PC-9 (cell line): Measurements from ENCODE around the gene TOPBP1. TPM values are rescaled to one million over a fixed set of nuclear protein-coding genes. Genes with fewer than 3 reads are reported as not detected.

ENCODE experiments used
- BruUV-seq: library from RNA; stranded (reverse); fragments of 400-500 nt; replicated peaks from 2 replicates; lab custom pipeline; 2021; lab: Mats Ljungman, UMichigan
- CTCF ChIA-PET: fragments of 300-600 bp; sonication (Branson Sonifier 250); formaldehyde crosslinking; loops from one replicate; lab custom pipeline; 2022; ENCODE audit warnings: antibody characterized with exemption; lab: Charles Lee
- POLR2A ChIA-PET: fragments of 300-600 bp; sonication (Branson Sonifier 250); formaldehyde crosslinking; loops from one replicate; lab custom pipeline; 2022; ENCODE audit warnings: antibody characterized with exemption; ENCODE audit not compliant: unreplicated experiment; lab: Charles Lee
- DNase-seq, 2 experiments: peaks; one replicate each; pipeline versions ENCODE4 v3.0.0 to v3.0.0-alpha.2; 2015 to 2022; ENCODE audit warnings: mixed read lengths in 1 of 2
- H2AFZ ChIP-seq: fragments of 200-600 bp; sonication (generic); 2 replicates; pipeline ENCODE4 v1.8.1; 2017; ENCODE audit warnings: antibody characterized with exemption
- H3F3A ChIP-seq: fragments of 200-600 bp; sonication (generic); 2 replicates; pipeline ENCODE4 v1.8.1; 2017; ENCODE audit warnings: antibody characterized with exemption, mild to moderate bottlenecking, low read depth; ENCODE audit not compliant: insufficient read depth
- H3K27ac ChIP-seq: fragments of 200-600 bp; sonication (generic); 2 replicates; pipeline ENCODE4 v1.6.1; 2016; ENCODE audit warnings: mixed run types
- H3K27me3 ChIP-seq: fragments of 200-600 bp; sonication (generic); 2 replicates; pipeline ENCODE4 v1.6.1; 2016; ENCODE audit warnings: low read depth, mixed run types; ENCODE audit not compliant: insufficient read depth
- H3K36me3 ChIP-seq: fragments of 200-600 bp; sonication (generic); 2 replicates; pipeline ENCODE4 v1.6.1; 2016; ENCODE audit warnings: low read depth, mixed run types
- H3K4me1 ChIP-seq: fragments of 200-600 bp; sonication (generic); replicated peaks from 2 replicates; pipeline ENCODE4 v1.6.1; 2016; ENCODE audit warnings: mixed run types; ENCODE audit not compliant: insufficient read depth
- H3K4me2 ChIP-seq: fragments of 200-600 bp; sonication (generic); 2 replicates; pipeline ENCODE4 v1.6.1; 2017; ENCODE audit warnings: mixed run types
- H3K4me3 ChIP-seq: fragments of 200-600 bp; sonication (generic); 2 replicates; pipeline ENCODE4 v1.6.1; 2016; ENCODE audit warnings: mixed run types
- H3K79me2 ChIP-seq: fragments of 200-600 bp; sonication (generic); 2 replicates; pipeline ENCODE4 v1.6.1; 2017; ENCODE audit warnings: low read depth, mixed run types
- H3K9me2 ChIP-seq: fragments of 200-600 bp; sonication (generic); 2 replicates; pipeline ENCODE4 v1.8.1; 2017; ENCODE audit warnings: mild to moderate bottlenecking; ENCODE audit not compliant: insufficient read depth
- H3K9me3 ChIP-seq: fragments of 200-600 bp; sonication (generic); 2 replicates; pipeline ENCODE4 v1.8.1; 2016; ENCODE audit warnings: low read depth; ENCODE audit not compliant: insufficient read depth
- H4K20me1 ChIP-seq: fragments of 200-600 bp; sonication (generic); 2 replicates; pipeline ENCODE4 v1.8.1; 2017; ENCODE audit not compliant: insufficient read depth
- EZH2 ChIP-seq: fragments of 200-600 bp; sonication (generic); IDR thresholded peaks from 2 replicates; pipeline ENCODE4 v1.8.0; 2017; ENCODE audit warnings: antibody characterized with exemption, low read depth
- intact Hi-C: fragments of 100-400 bp; cut with micrococcal nuclease; formaldehyde crosslinking; loops from one replicate; pipeline ENCODE4 v1.10.0; 2022; ENCODE audit not compliant: unreplicated experiment
- total RNA-seq: library from RNA; stranded (reverse); gene quantifications from 2 replicates; pipeline ENCODE4 v1.2.3, GENCODE V29; 2021
- TF ChIP-seq, protein P1 (sequence below): fragments of 200-600 bp; sonication (generic); conservative IDR thresholded peaks from 2 replicates; pipeline ENCODE4 v1.6.1; 2017; ENCODE audit warnings: mixed run types, antibody characterized with exemption, mild to moderate bottlenecking, moderate library complexity

The TOPBP1 gene
- total RNA-seq, 1 experiment from 2014 or later = 52.2 TPM

- POLR2A ChIA-PET = no interaction called here
- CTCF ChIA-PET = no interaction called here
- intact Hi-C loops = no loop called here
- Histone ChIP-seq H3K9me3 (no peaks in the 10 kb centered on the region), H4K20me1 (no peaks in the 10 kb centered on the region), H3F3A (no peaks in the 10 kb centered on the region), H3K27ac (no peak overlapping the region), H3K4me2 (no peak overlapping the region), H3K27me3 (peaks cover 11% of the 10 kb centered on the region), H3K4me1 (no peaks in the 10 kb centered on the region), H2AFZ (no peak overlapping the region), H3K4me3 (no peak overlapping the region), H3K9me2 (no peaks in the 10 kb centered on the region), H3K36me3 (no peaks in the 10 kb centered on the region), H3K79me2 (no peaks in the 10 kb centered on the region)
- no TSS peak for BruUV-seq
- TF ChIP-seq, protein P1, sequence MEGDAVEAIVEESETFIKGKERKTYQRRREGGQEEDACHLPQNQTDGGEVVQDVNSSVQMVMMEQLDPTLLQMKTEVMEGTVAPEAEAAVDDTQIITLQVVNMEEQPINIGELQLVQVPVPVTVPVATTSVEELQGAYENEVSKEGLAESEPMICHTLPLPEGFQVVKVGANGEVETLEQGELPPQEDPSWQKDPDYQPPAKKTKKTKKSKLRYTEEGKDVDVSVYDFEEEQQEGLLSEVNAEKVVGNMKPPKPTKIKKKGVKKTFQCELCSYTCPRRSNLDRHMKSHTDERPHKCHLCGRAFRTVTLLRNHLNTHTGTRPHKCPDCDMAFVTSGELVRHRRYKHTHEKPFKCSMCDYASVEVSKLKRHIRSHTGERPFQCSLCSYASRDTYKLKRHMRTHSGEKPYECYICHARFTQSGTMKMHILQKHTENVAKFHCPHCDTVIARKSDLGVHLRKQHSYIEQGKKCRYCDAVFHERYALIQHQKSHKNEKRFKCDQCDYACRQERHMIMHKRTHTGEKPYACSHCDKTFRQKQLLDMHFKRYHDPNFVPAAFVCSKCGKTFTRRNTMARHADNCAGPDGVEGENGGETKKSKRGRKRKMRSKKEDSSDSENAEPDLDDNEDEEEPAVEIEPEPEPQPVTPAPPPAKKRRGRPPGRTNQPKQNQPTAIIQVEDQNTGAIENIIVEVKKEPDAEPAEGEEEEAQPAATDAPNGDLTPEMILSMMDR = no peak
- no peak for TF ChIP-seq EZH2
- DNase-seq = no peak
These were observed 38.6 kb upstream of the TOPBP1 start for GRCh38 chr3:133700351-133700750.

DNA sequence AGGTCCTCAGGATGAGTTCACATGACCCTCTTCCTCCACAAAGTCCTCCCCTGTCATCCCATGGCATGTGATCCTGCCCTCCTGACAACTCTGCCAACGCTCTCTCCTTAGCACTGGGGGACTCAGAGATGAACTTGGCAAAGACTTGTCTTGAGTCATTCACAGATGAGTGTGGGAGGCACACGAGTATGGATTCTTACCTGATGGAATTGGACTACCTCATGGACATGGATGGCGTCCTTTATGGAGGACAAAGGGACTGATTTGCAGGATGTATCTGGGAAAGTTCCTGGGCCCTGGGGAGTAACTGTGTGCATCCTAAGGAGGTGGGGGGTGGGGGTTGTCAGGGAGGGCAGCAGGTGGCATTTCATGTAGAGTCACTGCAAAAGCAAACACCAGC, 38.2 kb upstream of the TOPBP1 start:
- TF ChIP-seq EZH2 = no peak
- TF ChIP-seq, protein P1 = no peak
- Histone ChIP-seq H3K4me2 (no peak overlapping the region), H3K27me3 (peaks cover 11% of the 10 kb centered on the region), H4K20me1 (no peaks in the 10 kb centered on the region), H3F3A (no peaks in the 10 kb centered on the region), H3K27ac (no peak overlapping the region), H3K79me2 (no peaks in the 10 kb centered on the region), H3K4me1 (no peaks in the 10 kb centered on the region), H2AFZ (no peak overlapping the region), H3K9me2 (no peaks in the 10 kb centered on the region), H3K4me3 (no peak overlapping the region), H3K36me3 (no peaks in the 10 kb centered on the region), H3K9me3 (no peaks in the 10 kb centered on the region)
- DNase-seq = no peak
- ChIA-PET POLR2A (no interaction called here), CTCF (no interaction called here)
- no TSS peak for BruUV-seq
- intact Hi-C loops = no loop called here

- H3K36me3 ChIP-seq = no peaks in the 10 kb centered on the region
- H4K20me1 ChIP-seq = no peaks in the 10 kb centered on the region
- H3K79me2 ChIP-seq = no peaks in the 10 kb centered on the region
- no peak overlapping the region for H3K4me2 ChIP-seq
- CTCF ChIA-PET = no interaction called here
- H3K9me2 ChIP-seq = no peaks in the 10 kb centered on the region
- no peak overlapping the region for H2AFZ ChIP-seq
- H3K9me3 ChIP-seq = no peaks in the 10 kb centered on the region
- no peaks in the 10 kb centered on the region for H3F3A ChIP-seq
- POLR2A ChIA-PET = no interaction called here
- H3K27ac ChIP-seq = no peak overlapping the region
- TF ChIP-seq, protein P1 = no peak
- no peak for TF ChIP-seq EZH2
- no peak for DNase-seq
- no peak overlapping the region for H3K4me3 ChIP-seq
- H3K4me1 ChIP-seq = no peaks in the 10 kb centered on the region
- peaks cover 7% of the 10 kb centered on the region for H3K27me3 ChIP-seq
- BruUV-seq = no TSS peak
- intact Hi-C loops = no loop called here
These were observed 37.7 kb upstream of the TOPBP1 start for GRCh38 chr3:133699467-133699866.
